B cell (primary cell): Measurements from ENCODE around the gene HOXB6. TPM values are rescaled to one million over a fixed set of nuclear protein-coding genes. Genes with fewer than 3 reads are reported as not detected.

Experiments
- ATAC-seq: fragments of 200-7000 bp; cut with Tn5 transposase; one replicate; pipeline ENCODE4 v1.10.0; 2021; ENCODE audit warnings: low read depth, mild to moderate bottlenecking, moderate number of reproducible peaks, moderate library complexity
- CTCF ChIA-PET: fragments of 350-600 bp; sonication (Branson Sonifier 250); formaldehyde crosslinking; loops from one replicate; lab custom pipeline; 2021; ENCODE audit warnings: antibody characterized with exemption, inconsistent platforms; lab: Charles Lee
- POLR2A ChIA-PET: fragments of 350-600 bp; sonication (Branson Sonifier 250); formaldehyde crosslinking; loops from one replicate; lab custom pipeline; 2021; ENCODE audit warnings: antibody characterized with exemption; lab: Charles Lee
- DNase-seq: peaks from one replicate; pipeline ENCODE4 v3.0.0; 2013
- H2AFZ ChIP-seq: 2 replicates; pipeline ENCODE4 v1.6.1; 2012; ENCODE audit warnings: mild to moderate bottlenecking, low read depth, low read length; ENCODE audit not compliant: insufficient read depth, poor library complexity, severe bottlenecking
- H3K27ac ChIP-seq, 2 donors: 1 replicate in 1 of 2; 2 replicates in 1 of 2; pipeline ENCODE4 v1.5.1; 2012 to 2013; ENCODE audit warnings: low read length in 2 of 2, mild to moderate bottlenecking in 2 of 2, moderate library complexity in 1 of 2
- H3K27me3 ChIP-seq, 4 experiments: fragments of 200-600 bp in 1 of 4; sonication (generic) in 1 of 4; replicated peaks in 1 of 4; 1 replicate in 2 of 4; 2 replicates in 2 of 4; pipeline versions ENCODE4 v1.6.1 to v1.7.0; 2013 to 2016; ENCODE audit warnings: low read length in 3 of 4, mild to moderate bottlenecking in 2 of 4, mixed read lengths in 1 of 4, moderate library complexity in 1 of 4; ENCODE audit not compliant: insufficient read depth in 4 of 4, control insufficient read depth in 3 of 4; ENCODE audit errors: control extremely low read depth in 1 of 4
- H3K36me3 ChIP-seq, 2 experiments: replicated peaks in 1 of 2; 1 replicate in 1 of 2; 2 replicates in 1 of 2; pipeline versions ENCODE4 v1.6.1 to v1.7.1; 2013; ENCODE audit warnings: low read length in 1 of 2; ENCODE audit not compliant: insufficient read depth in 2 of 2, control insufficient read depth in 1 of 2; ENCODE audit errors: control extremely low read depth in 1 of 2, extremely low read depth in 1 of 2
- H3K4me1 ChIP-seq, 2 donors: fragments of 200-600 bp in 1 of 2; sonication (generic) in 1 of 2; 1 replicate in 1 of 2; 2 replicates in 1 of 2; pipeline versions ENCODE4 v1.5.1 to v1.6.1; 2013 to 2017; ENCODE audit warnings: low read length in 2 of 2; ENCODE audit not compliant: control insufficient read depth in 2 of 2, insufficient read depth in 2 of 2
- H3K4me2 ChIP-seq: replicated peaks from 2 replicates; pipeline ENCODE3; 2012; ENCODE audit warnings: mild to moderate bottlenecking, low read depth, low read length; ENCODE audit not compliant: poor library complexity, severe bottlenecking
- H3K4me3 ChIP-seq, 5 experiments: fragments of 200-600 bp in 1 of 5; sonication (generic) in 1 of 5; 1 replicate in 3 of 5; 2 replicates in 2 of 5; pipeline versions ENCODE4 v1.5.1 to v1.7.0; 2011 to 2016; ENCODE audit warnings: low read length in 4 of 5, mild to moderate bottlenecking in 4 of 5, low read depth in 2 of 5, control low read depth in 1 of 5, moderate library complexity in 1 of 5; ENCODE audit not compliant: insufficient read depth in 1 of 5; ENCODE audit errors: control extremely low read depth in 1 of 5, extremely low read depth in 1 of 5
- H3K79me2 ChIP-seq: fragments of 200-600 bp; sonication (generic); one replicate; pipeline ENCODE4 v1.6.0; 2016; ENCODE audit warnings: low read length; ENCODE audit not compliant: control insufficient read depth, insufficient read depth
- H3K9ac ChIP-seq: fragments of 200-600 bp; sonication (generic); 2 replicates; pipeline ENCODE4 v1.6.1; 2017; ENCODE audit warnings: mild to moderate bottlenecking, low read length, moderate library complexity
- H3K9me3 ChIP-seq, 3 donors: one replicate each; pipeline versions ENCODE4 v1.6.1 to v1.7.1; 2013; ENCODE audit warnings: low read length in 2 of 3; ENCODE audit not compliant: control insufficient read depth in 2 of 3, insufficient read depth in 1 of 3; ENCODE audit errors: control extremely low read depth in 1 of 3
- H4K20me1 ChIP-seq: 2 replicates; pipeline ENCODE4 v1.6.0; 2012; ENCODE audit warnings: mild to moderate bottlenecking, low read length; ENCODE audit not compliant: insufficient read depth, control insufficient read depth, poor library complexity, severe bottlenecking
- H3K27ac Mint-ChIP-seq: one replicate; pipeline ENCODE4 v1.8.0; 2021; ENCODE audit warnings: mixed read lengths
- H3K27me3 Mint-ChIP-seq: one replicate; pipeline ENCODE4 v1.8.0; 2021; ENCODE audit warnings: mixed read lengths
- H3K4me1 Mint-ChIP-seq: one replicate; pipeline ENCODE4 v1.8.0; 2021; ENCODE audit warnings: mixed read lengths
- H3K4me3 Mint-ChIP-seq: one replicate; pipeline ENCODE4 v1.8.0; 2021; ENCODE audit warnings: mixed read lengths
- H3K9me3 Mint-ChIP-seq: one replicate; pipeline ENCODE4 v1.8.0; 2022; ENCODE audit warnings: mixed read lengths; ENCODE audit not compliant: insufficient read depth
- EZH2 ChIP-seq: IDR thresholded peaks from 2 replicates; pipeline ENCODE4 v1.6.1; 2012; ENCODE audit warnings: borderline replicate concordance, low read depth, mild to moderate bottlenecking, moderate library complexity, low read length; ENCODE audit not compliant: insufficient read depth, poor library complexity, severe bottlenecking
- WGBS: methylation state at CpG from one replicate; pipeline ENCODE4 v1.1.5; 2013; ENCODE audit warnings: missing lambda C conversion rate; ENCODE audit not compliant: insufficient coverage; 5-methylcytosine and 5-hydroxymethylcytosine counted together
- intact Hi-C: fragments of 100-400 bp; cut with micrococcal nuclease; formaldehyde crosslinking; loops from one replicate; pipeline ENCODE4 v1.10.0; 2022
- polyA plus RNA-seq: library from polyadenylated mRNA; depleted of rRNA; stranded (reverse); fragments of >200 nt; gene quantifications from 2 replicates; pipeline ENCODE4 v1.2.3, GENCODE V29; 2012
- total RNA-seq, 2 donors: library from RNA; stranded (reverse); fragments of 120-200 nt in 1 of 2; gene quantifications; 1 replicate in 1 of 2; 2 replicates in 1 of 2; pipeline versions ENCODE4 v1.2.3 to v1.2.4, GENCODE V29; 2013 to 2022
- TF ChIP-seq, protein P1 (sequence below): fragments of 200-600 bp; IDR thresholded peaks from one replicate; pipeline ENCODE4 v1.8.0; 2022; ENCODE audit warnings: antibody characterized with exemption, mild to moderate bottlenecking

HOXB6 gene
- total and polyA plus RNA-seq, 2 donors (not counting 1 experiment from before 2014, with no cell fraction given): 0.10 TPM; not detected in 1

DNA sequence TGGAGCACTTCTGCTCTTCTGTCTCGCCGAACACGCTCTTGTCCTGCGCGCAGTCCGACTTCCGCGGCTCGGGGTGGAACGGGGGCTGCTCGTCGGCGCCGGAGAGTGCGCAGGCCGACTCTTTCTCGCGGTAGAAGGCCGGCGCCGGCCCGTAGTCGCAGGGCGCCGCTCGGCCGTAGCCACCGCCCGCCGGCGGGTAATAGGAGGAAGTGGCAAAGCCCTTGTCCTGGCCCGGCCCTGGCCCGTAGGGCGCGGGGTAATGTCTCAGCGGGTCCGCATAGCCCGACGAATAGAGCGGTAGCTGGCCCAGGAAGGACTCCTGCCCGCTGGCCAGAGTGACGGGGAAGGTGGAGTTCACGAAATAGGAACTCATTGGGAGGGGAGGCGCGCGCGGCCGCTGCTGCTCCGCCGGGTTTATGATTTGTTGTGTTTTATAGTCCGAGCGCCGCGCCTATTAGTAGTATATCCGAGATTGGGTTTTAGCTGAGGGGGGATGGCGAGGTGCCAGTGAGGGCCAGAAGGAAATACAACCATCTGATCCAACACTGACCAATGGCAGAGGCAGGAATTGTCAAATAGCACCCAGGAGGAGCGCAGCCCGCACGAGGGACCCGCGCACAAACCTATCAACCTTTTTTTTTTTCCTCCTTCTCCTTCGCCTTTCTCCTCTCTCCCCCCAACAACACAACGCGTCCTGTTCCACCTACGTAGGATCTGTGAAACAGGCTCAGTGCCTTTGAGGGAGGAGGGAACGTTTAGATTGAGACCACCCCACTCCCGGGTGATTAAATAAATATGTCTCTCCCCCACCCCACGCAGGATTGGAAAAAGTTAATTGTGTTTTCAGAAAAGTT, 6.8 kb downstream of the HOXB6 start:
- Mint-ChIP-seq H3K9me3 (no peaks in the 10 kb centered on the region), H3K27me3 (peaks cover 85% of the 10 kb centered on the region), H3K27ac (peak overlapping the region; percentile 56), H3K4me1 (peaks cover 42% of the 10 kb centered on the region), H3K4me3 (peak overlapping the region; percentile 81)
- DNase-seq (peak; percentile 82), ATAC-seq (peak; percentile 46)
- CTCF ChIA-PET: interaction anchor here (0.7 to 1.1 kb wide), 4 partner anchors 8 to 97 kb away, joined by 3 to 6 read pairs (median 4); no protein-coding TSS in a partner anchor
- Histone ChIP-seq H3K4me1 (peaks cover 45 to 50% of the 10 kb centered on the region in 2 donors), H3K36me3 (no peaks in the 10 kb centered on the region), H3K9ac (peak overlapping the region; percentile 67), H2AFZ (peak overlapping the region; percentile 73), H3K79me2 (no peaks in the 10 kb centered on the region), H3K27me3 (peaks cover 0 to 99% (median 75%) of the 10 kb centered on the region in 4 experiments), H3K27ac (no peak overlapping the region), H3K9me3 (peaks cover 0 to 24% (median 0%) of the 10 kb centered on the region in 3 donors), H4K20me1 (peaks cover 8% of the 10 kb centered on the region), H3K4me3 (peak overlapping the region in 4 of 5 experiments; percentile 28 to 63 (median 46)), H3K4me2 (peak overlapping the region; percentile 94)
- intact Hi-C loops: loop anchor here (2.0 to 5.0 kb wide), 2 partner anchors 13 to 129 kb away; partner anchors contain the start of genes HOXB13 and HOXB7
- TF ChIP-seq, protein P1, sequence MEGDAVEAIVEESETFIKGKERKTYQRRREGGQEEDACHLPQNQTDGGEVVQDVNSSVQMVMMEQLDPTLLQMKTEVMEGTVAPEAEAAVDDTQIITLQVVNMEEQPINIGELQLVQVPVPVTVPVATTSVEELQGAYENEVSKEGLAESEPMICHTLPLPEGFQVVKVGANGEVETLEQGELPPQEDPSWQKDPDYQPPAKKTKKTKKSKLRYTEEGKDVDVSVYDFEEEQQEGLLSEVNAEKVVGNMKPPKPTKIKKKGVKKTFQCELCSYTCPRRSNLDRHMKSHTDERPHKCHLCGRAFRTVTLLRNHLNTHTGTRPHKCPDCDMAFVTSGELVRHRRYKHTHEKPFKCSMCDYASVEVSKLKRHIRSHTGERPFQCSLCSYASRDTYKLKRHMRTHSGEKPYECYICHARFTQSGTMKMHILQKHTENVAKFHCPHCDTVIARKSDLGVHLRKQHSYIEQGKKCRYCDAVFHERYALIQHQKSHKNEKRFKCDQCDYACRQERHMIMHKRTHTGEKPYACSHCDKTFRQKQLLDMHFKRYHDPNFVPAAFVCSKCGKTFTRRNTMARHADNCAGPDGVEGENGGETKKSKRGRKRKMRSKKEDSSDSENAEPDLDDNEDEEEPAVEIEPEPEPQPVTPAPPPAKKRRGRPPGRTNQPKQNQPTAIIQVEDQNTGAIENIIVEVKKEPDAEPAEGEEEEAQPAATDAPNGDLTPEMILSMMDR: no peak
- TF ChIP-seq EZH2: peak; percentile 86
- POLR2A ChIA-PET: no interaction called here
- WGBS: 3% methylated on average over 58 of the region's 68 CpGs

DNA sequence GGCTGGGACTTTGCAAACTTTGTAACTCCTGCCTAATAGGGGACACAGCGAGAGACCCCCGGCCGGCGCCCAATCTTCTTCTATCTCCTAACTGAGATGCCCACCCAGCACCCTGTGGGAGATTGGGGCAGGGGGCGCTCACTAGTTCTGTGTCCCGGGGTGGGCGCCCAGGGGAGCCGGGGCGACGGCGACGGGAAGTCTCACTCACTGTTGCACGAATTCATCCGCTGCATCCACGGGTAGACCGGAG, 7.3 kb downstream of the HOXB6 start:
- TF ChIP-seq, protein P1: no peak
- no peak for TF ChIP-seq EZH2
- ChIA-PET POLR2A (no interaction called here), CTCF (interaction anchor here (1.1 kb wide), 1 partner anchor 10 kb away, joined by 3 read pairs; no protein-coding TSS in a partner anchor)
- Histone ChIP-seq H3K27me3 (peaks cover 0 to 99% (median 77%) of the 10 kb centered on the region in 4 experiments), H3K4me3 (peak overlapping the region in 4 of 5 experiments; percentile 28 to 63 (median 46)), H4K20me1 (peaks cover 8% of the 10 kb centered on the region), H3K9me3 (peaks cover 0 to 20% (median 0%) of the 10 kb centered on the region in 3 donors), H3K79me2 (no peaks in the 10 kb centered on the region), H3K4me2 (peak overlapping the region; percentile 94), H3K9ac (peak overlapping the region; percentile 67), H2AFZ (peak overlapping the region; percentile 73), H3K4me1 (peaks cover 47 to 50% of the 10 kb centered on the region in 2 donors), H3K36me3 (no peaks in the 10 kb centered on the region), H3K27ac (no peak overlapping the region)
- WGBS: 2% methylated on average over 13 of the region's 16 CpGs
- Mint-ChIP-seq H3K27me3 (peaks cover 87% of the 10 kb centered on the region), H3K4me3 (peak overlapping the region; percentile 81), H3K27ac (peak overlapping the region; percentile 56), H3K4me1 (peaks cover 45% of the 10 kb centered on the region), H3K9me3 (no peaks in the 10 kb centered on the region)
- DNase-seq (no peak), ATAC-seq (no peak)
- intact Hi-C loops: loop anchor here (2.0 to 5.0 kb wide), 2 partner anchors 13 to 130 kb away; partner anchors contain the start of genes HOXB13 and HOXB7
